ENCODE data around the gene TIAL1. TPM values are rescaled to one million over a fixed set of nuclear protein-coding genes. Genes with fewer than 3 reads are reported as not detected.

TIAL1 gene
- total and polyA plus RNA-seq, 2 experiments from 2014 or later = 33.8 to 63.5 TPM

GRCh38 chr10:119526149-119526548, 70.6 kb downstream of the TIAL1 start:
- TF ChIP-seq CTCF (IDR thresholded peaks at IDR 0.05; ENCODE audit: low read depth, low read length) = no peak
- H3K4me1 ChIP-seq (ENCODE audit: low read depth) = no peaks in the 10 kb centered on the region
- no peaks in the 10 kb centered on the region for H3K9me3 ChIP-seq (ENCODE audit: low read depth)
- H3K36me3 ChIP-seq = no peaks in the 10 kb centered on the region
- H3K27me3 ChIP-seq = no peaks in the 10 kb centered on the region
- H3K4me3 ChIP-seq = no peak overlapping the region
- no peak for DNase-seq (ENCODE audit: low read depth in 1 of 2, low spot score in 1 of 2)
- H3K27ac ChIP-seq = no peak overlapping the region

DNA sequence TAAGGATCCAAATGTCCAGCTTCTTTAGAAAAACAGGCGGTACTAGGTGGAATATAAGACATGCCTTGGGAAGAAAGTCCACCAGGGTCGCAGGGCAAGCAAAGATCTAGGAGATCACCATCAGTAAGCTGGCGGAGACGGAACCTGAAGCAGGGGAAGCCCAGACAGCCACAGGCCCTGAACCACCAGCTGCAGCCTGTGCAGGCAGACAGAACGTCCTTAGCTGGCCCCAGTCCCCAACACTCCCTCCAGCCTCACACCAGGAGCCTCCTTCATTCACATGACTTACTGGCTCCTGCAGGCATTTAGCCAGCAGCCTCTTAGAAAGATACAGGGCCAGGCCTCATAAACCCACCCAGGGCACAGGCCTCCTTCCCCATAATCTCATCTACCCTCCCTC, 71.6 kb downstream of the TIAL1 start:
- Histone ChIP-seq H3K4me3 (no peak overlapping the region), H3K27ac (no peak overlapping the region), H3K4me1 (ENCODE audit: low read depth) (no peaks in the 10 kb centered on the region), H3K27me3 (no peaks in the 10 kb centered on the region), H3K36me3 (no peaks in the 10 kb centered on the region), H3K9me3 (ENCODE audit: low read depth) (no peaks in the 10 kb centered on the region)
- DNase-seq (ENCODE audit: low read depth in 1 of 2, low spot score in 1 of 2) = no peak
- TF ChIP-seq CTCF (IDR thresholded peaks at IDR 0.05; ENCODE audit: low read depth, low read length) = no peak

DNA sequence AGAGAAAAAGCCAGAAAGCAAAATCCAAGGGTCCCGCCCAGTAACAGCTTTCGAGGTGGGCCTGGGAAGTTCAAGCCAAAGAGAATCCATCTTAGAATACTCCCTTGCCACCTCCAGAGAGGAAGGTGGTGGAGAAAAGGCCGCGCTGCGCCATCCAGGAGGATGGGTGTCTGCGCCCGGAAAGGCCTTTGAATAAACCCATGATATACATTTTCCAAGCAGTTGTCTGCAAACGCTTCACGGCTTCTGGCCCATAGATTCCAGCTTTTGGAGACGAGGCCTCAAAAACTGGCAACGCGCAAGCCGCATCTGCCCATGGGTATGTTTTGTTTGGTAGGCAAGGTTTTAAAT, 72.1 kb downstream of the TIAL1 start:
- Histone ChIP-seq H3K4me3 (no peak overlapping the region), H3K36me3 (no peaks in the 10 kb centered on the region), H3K27me3 (no peaks in the 10 kb centered on the region), H3K27ac (no peak overlapping the region), H3K4me1 (ENCODE audit: low read depth) (no peaks in the 10 kb centered on the region), H3K9me3 (ENCODE audit: low read depth) (no peaks in the 10 kb centered on the region)
- DNase-seq (ENCODE audit: low read depth in 1 of 2, low spot score in 1 of 2) = no peak
- TF ChIP-seq CTCF (IDR thresholded peaks at IDR 0.05; ENCODE audit: low read depth, low read length) = no peak

DNA sequence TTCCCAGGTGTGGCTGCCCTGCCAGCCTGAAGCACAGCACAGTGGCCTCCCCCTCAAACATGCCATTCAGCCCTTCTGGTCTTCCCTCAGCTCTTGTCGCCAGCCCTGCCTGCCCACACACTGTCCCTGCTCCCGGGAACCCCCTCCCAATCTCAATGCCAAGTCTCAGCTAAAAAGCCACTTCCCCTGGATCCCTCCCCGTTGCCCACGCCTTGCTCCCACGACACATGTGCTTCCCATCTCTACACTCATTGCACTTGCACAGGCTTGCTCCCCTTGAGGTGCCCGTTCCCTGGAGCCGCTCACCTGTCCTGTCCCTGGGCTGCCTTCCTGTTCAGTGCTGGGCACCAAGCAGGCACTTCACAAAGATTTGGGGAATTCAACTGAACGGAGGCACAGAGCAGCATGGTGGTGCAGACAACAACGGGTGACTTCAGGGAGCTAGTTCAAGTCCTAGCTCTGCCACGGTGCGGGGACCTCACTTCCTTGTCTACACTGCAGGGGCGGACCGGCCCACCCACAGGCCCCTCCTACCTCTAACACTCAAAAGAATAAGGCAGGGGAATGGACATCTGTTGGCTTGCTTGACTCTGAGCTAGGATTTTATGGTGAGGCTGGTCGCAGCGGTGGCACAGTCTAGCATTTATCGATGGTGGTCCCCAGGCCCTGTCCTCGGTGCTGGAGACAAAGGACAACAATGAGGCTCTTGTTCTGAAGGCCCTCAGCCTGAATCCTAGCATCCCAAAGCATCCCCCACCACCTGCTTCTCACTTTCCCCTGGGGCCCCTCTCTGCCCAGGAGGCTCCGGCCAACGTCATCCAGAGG, 72.7 kb downstream of the TIAL1 start:
- Histone ChIP-seq H3K4me1 (ENCODE audit: low read depth) (no peaks in the 10 kb centered on the region), H3K27ac (no peak overlapping the region), H3K9me3 (ENCODE audit: low read depth) (no peaks in the 10 kb centered on the region), H3K36me3 (no peaks in the 10 kb centered on the region), H3K27me3 (no peaks in the 10 kb centered on the region), H3K4me3 (no peak overlapping the region)
- no peak for DNase-seq (ENCODE audit: low read depth in 1 of 2, low spot score in 1 of 2)
- TF ChIP-seq CTCF (IDR thresholded peaks at IDR 0.05; ENCODE audit: low read depth, low read length) = no peak

Other genes starting within 250 kb of the TIAL1 start
- 0.25 and 1.6 TPM in 2 replicates for gene RGS10, start 54.2 kb downstream of the TIAL1 start, total RNA-seq
- gene RGS10, start 54.2 kb downstream of the TIAL1 start, polyA plus RNA-seq = 0.73 and 3.0 TPM in 2 replicates
- gene BAG3, start 54.4 kb upstream of the TIAL1 start, total RNA-seq = 37.8 and 45.4 TPM in 2 replicates
- gene BAG3, start 54.4 kb upstream of the TIAL1 start, polyA plus RNA-seq = 62.3 and 64.2 TPM in 2 replicates
- 15.7 and 19.9 TPM in 2 replicates for gene INPP5F, start 129.1 kb upstream of the TIAL1 start, total RNA-seq
- 8.4 and 10.2 TPM in 2 replicates for gene INPP5F, start 129.1 kb upstream of the TIAL1 start, polyA plus RNA-seq